GM23248 (cell line): ENCODE measurements around the gene NR2F1. TPM values are rescaled to one million over a fixed set of nuclear protein-coding genes. Genes with fewer than 3 reads are reported as not detected.

Experiments used
- DNase-seq: peaks from one replicate; pipeline ENCODE4 v3.0.0-alpha.2; 2015
- H2AFZ ChIP-seq: fragments of 200-600 bp; sonication (generic); 2 replicates; pipeline ENCODE4 v1.6.1; 2016; ENCODE audit warnings: antibody characterized with exemption
- H3F3A ChIP-seq: fragments of 200-600 bp; sonication (generic); 2 replicates; pipeline ENCODE4 v1.6.1; 2016; ENCODE audit warnings: mild to moderate bottlenecking, antibody characterized with exemption, mixed run types; ENCODE audit not compliant: insufficient read depth
- H3K27ac ChIP-seq: fragments of 200-600 bp; sonication (generic); 2 replicates; pipeline ENCODE4 v1.5.1; 2016; ENCODE audit warnings: mild to moderate bottlenecking
- H3K27me3 ChIP-seq: fragments of 200-600 bp; sonication (generic); replicated peaks from 2 replicates; pipeline ENCODE4 v1.6.1; 2016; ENCODE audit warnings: mild to moderate bottlenecking; ENCODE audit not compliant: insufficient read depth
- H3K36me3 ChIP-seq: fragments of 200-600 bp; sonication (generic); 2 replicates; pipeline ENCODE4 v1.6.1; 2016; ENCODE audit warnings: low read depth, mild to moderate bottlenecking
- H3K4me1 ChIP-seq: fragments of 200-600 bp; sonication (generic); 2 replicates; pipeline ENCODE4 v1.6.1; 2016; ENCODE audit warnings: mild to moderate bottlenecking; ENCODE audit not compliant: insufficient read depth
- H3K4me2 ChIP-seq: fragments of 200-600 bp; sonication (generic); one replicate; pipeline ENCODE4 v1.6.1; 2016; ENCODE audit warnings: mild to moderate bottlenecking; ENCODE audit not compliant: unreplicated experiment
- H3K4me3 ChIP-seq: fragments of 200-600 bp; sonication (generic); 2 replicates; pipeline ENCODE4 v1.5.1; 2016; ENCODE audit warnings: mild to moderate bottlenecking
- H3K79me2 ChIP-seq: fragments of 200-600 bp; sonication (generic); 2 replicates; pipeline ENCODE4 v1.6.1; 2016; ENCODE audit warnings: mild to moderate bottlenecking; ENCODE audit not compliant: insufficient read depth
- H3K9ac ChIP-seq: fragments of 200-600 bp; sonication (generic); 2 replicates; pipeline ENCODE4 v1.6.1; 2016; ENCODE audit warnings: mild to moderate bottlenecking
- H3K9me2 ChIP-seq: fragments of 200-600 bp; sonication (generic); 2 replicates; pipeline ENCODE4 v1.6.1; 2016; ENCODE audit warnings: mixed run types, mild to moderate bottlenecking, moderate library complexity; ENCODE audit not compliant: insufficient read depth
- H3K9me3 ChIP-seq: fragments of 200-600 bp; sonication (generic); one replicate; pipeline ENCODE4 v1.6.1; 2017; ENCODE audit warnings: low read depth
- H4K20me1 ChIP-seq: fragments of 200-600 bp; sonication (generic); 2 replicates; pipeline ENCODE4 v1.6.0; 2016; ENCODE audit not compliant: insufficient read depth
- EZH2 ChIP-seq: fragments of 200-600 bp; sonication (generic); IDR thresholded peaks from 2 replicates; pipeline ENCODE4 v1.6.1; 2018; ENCODE audit warnings: antibody characterized with exemption, mild to moderate bottlenecking; ENCODE audit not compliant: insufficient read depth, poor library complexity, severe bottlenecking
- EZH2phosphoT487 ChIP-seq: fragments of 200-600 bp; sonication (generic); IDR thresholded peaks from 2 replicates; pipeline ENCODE4 v1.6.1; 2018; ENCODE audit warnings: antibody characterized with exemption, moderate library complexity, mild to moderate bottlenecking, low read depth; ENCODE audit not compliant: insufficient read depth
- WGBS, 2 experiments: methylation state at CpG; one replicate each; pipeline ENCODE4 v1.1.6; 2015 to 2017; ENCODE audit warnings: low lambda C conversion rate in 2 of 2, low coverage in 1 of 2; ENCODE audit errors: missing lambda C conversion rate in 2 of 2; 5-methylcytosine and 5-hydroxymethylcytosine counted together
- in situ Hi-C: fragments of 300-500 bp; cut with MboI; formaldehyde crosslinking; loops from 2 replicates; pipeline ENCODE4 v1.15.0; 2020
- polyA plus RNA-seq: library from polyadenylated mRNA; unstranded; fragments of >200 nt; fragmentation: Nextera tagmentation; extraction: Ambion mirVana; gene quantifications from 2 replicates; pipeline ENCODE4 v1.2.1, GENCODE V29; 2016
- total RNA-seq: library from RNA; depleted of rRNA; stranded (reverse); fragments of >200 nt; shearing (Covaris generic); gene quantifications from 2 replicates; pipeline ENCODE4 v1.2.3, GENCODE V29; 2014

The NR2F1 gene
- total and polyA plus RNA-seq, 2 experiments from 2014 or later, result 5.6 to 14.3 TPM

DNA sequence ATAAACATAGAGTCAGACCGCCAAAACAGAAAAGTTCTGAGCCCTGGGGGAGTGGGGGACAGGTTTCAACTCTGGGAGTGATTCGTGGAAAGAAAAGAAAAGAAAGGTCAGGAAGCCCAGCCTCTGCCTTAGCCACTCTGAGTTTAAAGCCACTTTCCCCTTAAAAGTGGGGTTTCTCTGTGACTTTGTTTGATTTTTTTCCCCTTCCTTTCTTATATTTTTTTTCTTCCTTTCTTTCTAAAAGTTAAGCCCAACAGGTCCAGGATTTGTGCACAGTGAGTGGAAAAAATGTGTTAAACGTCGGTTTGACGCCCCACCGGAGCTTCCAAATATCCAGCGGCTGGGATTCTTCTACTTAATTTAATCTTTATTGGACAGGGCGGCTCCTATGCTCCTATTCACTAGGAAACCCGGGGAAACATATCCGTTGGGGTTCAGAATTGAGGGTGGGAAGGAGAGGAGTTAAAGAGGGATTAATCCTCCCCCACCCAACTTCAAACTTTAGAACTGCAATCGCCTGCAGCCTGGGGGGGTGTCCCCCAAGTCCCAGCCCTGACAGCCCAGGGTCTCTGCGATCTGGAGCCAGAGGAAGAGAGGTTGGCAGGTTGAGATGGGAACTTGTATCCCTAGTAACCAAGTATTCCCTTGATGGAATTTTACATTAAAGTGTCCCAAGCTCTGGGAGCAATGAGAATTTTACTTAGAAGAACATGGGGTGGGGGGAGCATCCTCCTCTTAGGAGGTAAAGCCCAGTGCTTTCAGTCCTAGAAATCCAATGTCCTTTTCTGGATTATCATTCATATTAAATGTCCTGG is 8.3 kb upstream of the NR2F1 start:
- in situ Hi-C loops, result loop anchor here (25.0 kb wide), 1 partner anchor 1262 kb away; no protein-coding TSS in a partner anchor
- 0 out of 2 replicates have a peak, but pooled peaks cover 5% of the 10 kb centered on the region for H3K4me1 ChIP-seq
- H4K20me1 ChIP-seq, result no peaks in the 10 kb centered on the region
- no peak overlapping the region for H3K4me3 ChIP-seq
- H3K36me3 ChIP-seq, result no peaks in the 10 kb centered on the region
- H3K9me2 ChIP-seq, result no peaks in the 10 kb centered on the region
- H3K4me2 ChIP-seq, result no peak overlapping the region
- no peaks in the 10 kb centered on the region for H3F3A ChIP-seq
- H3K9me3 ChIP-seq, result no peaks in the 10 kb centered on the region
- 74 to 76% methylated on average over 12 of the region's 12 CpGs for WGBS, 2 experiments
- H3K27me3 ChIP-seq, result no peaks in the 10 kb centered on the region
- TF ChIP-seq EZH2phosphoT487 (no peak), EZH2 (no peak)
- no peak overlapping the region for H2AFZ ChIP-seq
- H3K27ac ChIP-seq, result no peak overlapping the region
- H3K79me2 ChIP-seq, result peaks cover 89% of the 10 kb centered on the region
- no peak for DNase-seq
- no peak overlapping the region for H3K9ac ChIP-seq

DNA sequence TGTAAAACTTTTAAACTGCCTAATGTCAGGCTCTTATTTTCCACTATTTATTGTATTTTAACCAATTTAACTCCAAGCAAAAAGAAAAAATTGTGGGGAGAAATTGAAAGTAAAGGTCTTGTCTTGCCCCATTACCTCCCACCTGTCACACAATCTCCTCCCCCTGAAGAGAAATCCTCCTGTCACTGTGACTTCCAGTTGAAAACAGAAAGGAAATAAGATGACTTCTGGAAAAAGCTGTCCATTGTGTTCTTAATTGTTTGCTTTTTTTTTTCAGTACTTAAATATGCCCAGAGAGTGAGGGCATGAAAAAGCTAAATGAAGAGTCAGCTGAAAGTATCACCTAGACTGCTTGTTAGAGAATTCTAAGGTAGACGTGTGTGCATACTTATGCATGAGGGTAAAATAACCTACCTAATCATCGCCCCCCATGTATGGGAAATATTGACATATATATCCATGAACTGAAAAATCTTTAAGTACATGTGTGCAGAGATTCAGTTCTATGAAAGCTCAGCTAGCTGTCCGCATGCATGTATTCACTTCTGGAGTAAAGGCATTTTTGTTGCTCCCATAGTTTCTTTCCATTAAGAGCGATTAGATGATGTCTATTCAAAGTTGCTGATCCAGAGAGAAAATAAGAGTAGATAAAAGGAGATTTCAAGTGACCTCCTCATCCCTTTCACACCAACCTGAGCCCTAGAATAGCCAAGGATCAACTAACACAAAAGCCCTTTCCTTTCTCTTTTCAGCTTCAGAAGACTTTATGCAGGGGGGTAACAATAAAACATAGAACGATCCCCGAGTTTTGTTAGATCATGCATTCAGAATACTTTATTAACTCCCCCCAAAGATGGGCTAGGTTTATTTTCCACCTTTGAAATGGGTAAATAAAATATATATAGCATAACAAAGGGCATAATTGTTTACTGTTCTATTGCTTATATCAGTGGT is 7.3 kb upstream of the NR2F1 start:
- TF ChIP-seq EZH2, result no peak
- no peak for TF ChIP-seq EZH2phosphoT487
- Histone ChIP-seq H3K9me3 (no peaks in the 10 kb centered on the region), H3K27me3 (no peaks in the 10 kb centered on the region), H3K79me2 (peaks cover 90% of the 10 kb centered on the region), H3K27ac (no peak overlapping the region), H4K20me1 (no peaks in the 10 kb centered on the region), H3K9me2 (no peaks in the 10 kb centered on the region), H3K4me2 (no peak overlapping the region), H3K4me3 (no peak overlapping the region), H3K36me3 (no peaks in the 10 kb centered on the region), H2AFZ (no peak overlapping the region), H3F3A (no peaks in the 10 kb centered on the region), H3K4me1 (0 out of 2 replicates have a peak, but pooled peaks cover 5% of the 10 kb centered on the region), H3K9ac (no peak overlapping the region)
- no peak for DNase-seq
- in situ Hi-C loops, result loop anchor here (25.0 kb wide), 1 partner anchor 1263 kb away; no protein-coding TSS in a partner anchor
- 90 to 92% methylated on average over 6 of the region's 6 CpGs for WGBS, 2 experiments

DNA sequence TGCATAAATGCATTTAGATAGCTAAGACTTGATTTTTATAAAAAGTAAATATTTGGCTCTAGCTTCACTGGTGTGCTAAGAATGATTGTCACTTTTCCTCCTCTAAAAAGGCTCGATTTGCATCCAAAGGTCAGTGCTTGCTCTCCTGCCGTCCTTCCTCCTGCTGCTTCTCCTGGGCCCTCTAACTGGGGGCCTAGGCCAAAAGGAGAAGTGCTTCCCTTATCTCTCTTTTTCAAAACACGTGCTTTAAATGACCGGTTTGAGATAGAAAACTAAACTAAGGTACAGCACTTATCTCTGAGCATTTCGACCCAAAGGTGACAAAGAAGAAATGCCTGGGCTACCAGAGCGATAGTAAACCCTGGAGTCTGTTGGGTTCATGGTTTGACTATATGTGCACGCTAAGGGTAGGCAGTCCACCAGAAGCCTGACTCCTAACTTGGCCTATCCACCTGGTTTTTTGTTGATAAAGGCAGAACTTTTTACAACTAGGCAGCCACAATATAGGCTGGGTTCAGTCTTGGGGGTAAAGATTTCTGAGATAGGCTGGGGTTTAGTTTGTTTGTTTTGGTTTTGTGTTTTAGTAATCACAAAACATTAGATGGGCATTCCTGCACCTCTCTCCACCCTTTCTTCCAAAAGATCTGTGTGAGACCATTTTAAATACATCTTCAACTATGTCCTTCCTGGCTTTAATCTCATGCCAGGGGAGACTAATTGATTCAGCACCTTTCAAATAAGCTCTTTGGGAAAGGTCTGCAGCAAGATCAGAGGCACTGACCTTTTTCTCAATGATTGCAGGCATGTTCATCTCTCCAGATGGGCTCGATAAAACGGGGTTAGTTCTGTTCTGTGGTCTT is 5.8 kb upstream of the NR2F1 start:
- no peak overlapping the region for H3K4me2 ChIP-seq
- H3K27me3 ChIP-seq, result no peaks in the 10 kb centered on the region
- peaks cover 4% of the 10 kb centered on the region for H3F3A ChIP-seq
- WGBS, 2 experiments, result 96% methylated on average over 9 of the region's 9 CpGs
- H3K27ac ChIP-seq, result no peak overlapping the region
- no peak overlapping the region for H3K4me3 ChIP-seq
- no peak overlapping the region for H2AFZ ChIP-seq
- no peaks in the 10 kb centered on the region for H4K20me1 ChIP-seq
- H3K79me2 ChIP-seq, result peaks cover 83% of the 10 kb centered on the region
- no peak for DNase-seq
- H3K4me1 ChIP-seq, result 0 out of 2 replicates have a peak, but pooled peaks cover 5% of the 10 kb centered on the region
- in situ Hi-C loops, result loop anchor here (25.0 kb wide), 1 partner anchor 1265 kb away; no protein-coding TSS in a partner anchor
- no peaks in the 10 kb centered on the region for H3K9me3 ChIP-seq
- TF ChIP-seq EZH2phosphoT487 (no peak), EZH2 (no peak)
- H3K36me3 ChIP-seq, result no peaks in the 10 kb centered on the region
- H3K9me2 ChIP-seq, result no peaks in the 10 kb centered on the region
- no peak overlapping the region for H3K9ac ChIP-seq
